Ovary (tissue), 9 donors: ENCODE results near the gene SLC12A3. TPM values are rescaled to one million over a fixed set of nuclear protein-coding genes. Genes with fewer than 3 reads are reported as not detected.

Experiments
- DNase-seq, 5 donors: peaks; one replicate each; pipeline ENCODE4 v3.0.0-alpha.2; 2019 to 2020
- H3K27ac ChIP-seq, 2 donors: fragments of 200-600 bp; one replicate each; pipeline versions ENCODE4 v1.5.1 to v1.8.0; 2019 to 2022
- H3K27me3 ChIP-seq: fragments of 200-600 bp; one replicate; pipeline ENCODE4 v1.8.0; 2022
- H3K36me3 ChIP-seq: fragments of 200-600 bp; sonication (generic); one replicate; pipeline ENCODE4 v1.5.1; 2019
- H3K4me1 ChIP-seq: one replicate; pipeline ENCODE4 v1.8.1; 2013; ENCODE audit warnings: mild to moderate bottlenecking, moderate library complexity; ENCODE audit not compliant: insufficient read depth
- H3K4me3 ChIP-seq: fragments of 200-600 bp; sonication (generic); one replicate; pipeline ENCODE4 v1.5.1; 2017
- H3K9me3 ChIP-seq, 2 donors: fragments of 200-600 bp in 1 of 2; sonication (generic) in 1 of 2; one replicate each; pipeline versions ENCODE4 v1.5.1 to v1.8.1; 2013 to 2019; ENCODE audit warnings: mild to moderate bottlenecking in 1 of 2, moderate library complexity in 1 of 2
- EP300 ChIP-seq: sonication (generic); formaldehyde crosslinking; IDR thresholded peaks from one replicate; pipeline ENCODE4 v1.6.1; 2017; ENCODE audit warnings: antibody characterized with exemption
- POLR2A ChIP-seq: fragments of 450-650 bp; IDR thresholded peaks from one replicate; pipeline ENCODE4 v1.6.1; 2017; ENCODE audit warnings: antibody characterized with exemption, mild to moderate bottlenecking, moderate library complexity
- WGBS, 3 donors: extraction: QIAGEN DNeasy Blood & Tissue Kit in 1 of 3; methylation state at CpG; one replicate each; pipeline versions ENCODE4 v1.1.5 to v1.1.7; 2013 to 2017; 5-methylcytosine and 5-hydroxymethylcytosine counted together
- intact Hi-C, 4 donors: fragments of 100-400 bp; cut with DNase I; formaldehyde crosslinking; loops; one replicate each; pipeline versions ENCODE4 v1.11.0 to v1.15.1; 2022 to 2023
- polyA plus RNA-seq, 2 donors: library from polyadenylated mRNA; stranded (reverse); fragments of 200-250 nt in 1 of 2; fragments of 350-450 nt in 1 of 2; fragmentation: Illumina TruSeq in 1 of 2; extraction: RNeasy Lipid Tissue Mini Kit (QIAGEN cat#74804) in 1 of 2; gene quantifications; one replicate each; pipeline ENCODE4 v1.2.3, GENCODE V29; 2013 to 2014
- total RNA-seq, 7 donors: library from RNA; depleted of rRNA in 2 of 7; stranded (reverse); fragments of >200 nt in 2 of 7; fragmentation: NEBNext Ultra II Directional in 3 of 7; extraction: Animal tissue kit (Norgen Biotek cat#: 25700) in 3 of 7; gene quantifications; one replicate each; pipeline versions ENCODE4 v1.1.0 to v1.2.4, GENCODE V29; 2016 to 2023
- TF ChIP-seq, protein P1 (sequence below), 3 donors: fragments of 450-650 bp in 2 of 3; fragments of 200-600 bp in 1 of 3; IDR thresholded peaks; one replicate each; pipeline versions ENCODE4 v1.5.1 to v1.8.0; 2016 to 2022; ENCODE audit warnings: antibody characterized with exemption in 3 of 3, mild to moderate bottlenecking in 1 of 3
- donor health status: DM: no; HTN: no; CAD: no; lungs with moderate emphysema.
- donor health status: DM: no; HTN: no; CAD: no.
- donor health status: Bipolar disorder and iron deficiency.
- donor health status: DM: yes; HTN: yes; CAD: no.
- donor health status: DM: no; HTN: no; CAD: no.
- donor health status: DM: yes; HTN: yes; CAD: no.

Gene SLC12A3
- total and polyA plus RNA-seq, 9 donors, result 0.04 to 0.37 TPM; not detected in 7

DNA sequence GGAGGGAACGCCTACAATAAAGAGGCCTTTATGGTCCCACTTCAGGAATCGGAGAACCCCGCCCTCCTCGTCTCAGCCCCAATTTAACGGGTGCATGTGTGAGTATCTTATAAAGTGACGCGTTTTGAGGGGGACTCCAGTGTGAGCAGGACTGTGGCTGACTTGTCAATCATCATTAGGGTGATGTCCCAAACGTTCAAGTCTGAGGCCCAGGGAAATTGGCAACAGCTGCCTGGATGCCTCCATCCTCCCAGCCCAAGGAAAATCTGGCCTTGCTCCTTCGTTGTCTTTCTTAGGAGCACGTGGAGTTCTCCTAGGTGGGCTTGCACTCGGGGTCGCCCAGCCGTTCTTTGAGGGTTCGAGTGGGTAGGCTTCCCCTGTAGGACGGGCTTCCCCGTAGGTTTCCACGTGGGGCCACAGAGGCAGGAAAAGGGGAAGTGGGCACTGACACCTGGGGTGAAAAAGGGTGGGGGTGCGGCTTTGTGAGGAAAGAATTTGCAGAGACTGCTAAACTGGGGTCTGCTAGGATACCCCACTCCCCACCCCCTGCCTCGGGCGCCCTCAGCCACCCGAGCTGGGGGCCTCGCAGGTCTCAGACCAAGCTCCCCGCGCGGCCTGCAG lies 66.4 kb downstream of the SLC12A3 start:
- 22 to 24% (median 22%) methylated on average over 23 to 25 of the region's 25 CpGs for WGBS, 3 donors
- intact Hi-C loops, result loop anchor here in 3 of 4 donors (5.0 to 10.0 kb wide), 3 partner anchors 57 to 803 kb away; partner anchors contain the start of gene KATNB1 (in 1 of the 3)
- DNase-seq, result peak in 2 of 5 donors; percentile 30 to 43

DNA sequence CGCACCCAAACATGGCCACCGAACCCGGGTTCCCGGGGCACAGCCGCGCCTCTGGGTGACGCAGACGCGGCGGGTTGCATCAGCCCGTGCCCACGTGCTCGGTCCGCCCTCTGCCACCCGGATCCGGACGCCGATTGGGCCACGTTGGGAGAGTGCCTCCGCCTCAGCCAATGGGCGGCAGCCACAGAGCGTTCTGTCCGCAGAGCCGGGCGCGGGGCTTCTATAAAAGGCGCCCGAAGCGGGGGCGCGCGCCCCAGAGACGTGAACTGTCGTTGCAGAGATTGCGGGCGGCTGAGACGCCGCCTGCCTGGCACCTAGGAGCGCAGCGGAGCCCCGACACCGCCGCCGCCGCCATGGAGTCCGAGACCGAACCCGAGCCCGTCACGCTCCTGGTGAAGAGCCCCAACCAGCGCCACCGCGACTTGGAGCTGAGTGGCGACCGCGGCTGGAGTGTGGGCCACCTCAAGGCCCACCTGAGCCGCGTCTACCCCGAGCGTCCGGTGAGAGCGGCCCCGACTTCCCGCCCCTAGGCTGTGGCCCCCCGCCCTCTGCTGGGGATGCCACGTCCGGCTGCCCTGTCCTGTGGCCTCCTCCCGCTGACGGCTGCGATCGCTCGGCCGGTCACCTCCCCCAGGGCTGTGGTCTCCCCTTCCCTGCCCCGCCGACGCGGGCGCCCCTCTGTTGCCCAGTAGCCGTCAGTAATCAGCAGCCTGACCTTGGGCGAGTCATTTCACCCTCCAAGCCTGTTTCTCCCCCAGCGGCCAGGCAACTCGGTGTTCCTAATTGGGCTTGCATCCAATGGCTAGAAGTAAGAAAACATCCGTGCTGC lies 67.1 kb downstream of the SLC12A3 start, which contains the start of gene HERPUD1:
Gene HERPUD1 (plus strand): TSS at position 251 of the 829 bp plus-strand sequence. CDS start 103 bp downstream, at position 354.
- Histone ChIP-seq H3K4me3 (peak within 1 kb of the TSS; percentile 95), H3K4me1 (peaks cover 4% of the 10 kb centered on the region), H3K27ac (peak within 1 kb of the TSS; percentile 94 to 98), H3K27me3 (no peaks in the 10 kb centered on the region), H3K9me3 (no peaks in the 10 kb centered on the region), H3K36me3 (no peaks in the 10 kb centered on the region)
- WGBS, 3 donors, result 0 to 1% (median 1%) methylated on average over 44 to 83 of the region's 83 CpGs
- intact Hi-C loops, result loop anchor here in 3 of 4 donors (2.0 to 10.0 kb wide), 4 partner anchors 19 to 803 kb away; partner anchors contain the start of gene KATNB1 (in 1 of the 3)
- DNase-seq, result peak; percentile 98 to 99 (median 99)
- TF ChIP-seq, protein P1, sequence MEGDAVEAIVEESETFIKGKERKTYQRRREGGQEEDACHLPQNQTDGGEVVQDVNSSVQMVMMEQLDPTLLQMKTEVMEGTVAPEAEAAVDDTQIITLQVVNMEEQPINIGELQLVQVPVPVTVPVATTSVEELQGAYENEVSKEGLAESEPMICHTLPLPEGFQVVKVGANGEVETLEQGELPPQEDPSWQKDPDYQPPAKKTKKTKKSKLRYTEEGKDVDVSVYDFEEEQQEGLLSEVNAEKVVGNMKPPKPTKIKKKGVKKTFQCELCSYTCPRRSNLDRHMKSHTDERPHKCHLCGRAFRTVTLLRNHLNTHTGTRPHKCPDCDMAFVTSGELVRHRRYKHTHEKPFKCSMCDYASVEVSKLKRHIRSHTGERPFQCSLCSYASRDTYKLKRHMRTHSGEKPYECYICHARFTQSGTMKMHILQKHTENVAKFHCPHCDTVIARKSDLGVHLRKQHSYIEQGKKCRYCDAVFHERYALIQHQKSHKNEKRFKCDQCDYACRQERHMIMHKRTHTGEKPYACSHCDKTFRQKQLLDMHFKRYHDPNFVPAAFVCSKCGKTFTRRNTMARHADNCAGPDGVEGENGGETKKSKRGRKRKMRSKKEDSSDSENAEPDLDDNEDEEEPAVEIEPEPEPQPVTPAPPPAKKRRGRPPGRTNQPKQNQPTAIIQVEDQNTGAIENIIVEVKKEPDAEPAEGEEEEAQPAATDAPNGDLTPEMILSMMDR (IDR thresholded peaks at IDR 0.05), result peak in 2 of 3 donors; percentile 8 to 31
- peak; percentile 72 for TF ChIP-seq EP300
- TF ChIP-seq POLR2A, result peak; percentile 97

More for the DNA sequence above, 66.4 kb downstream of the SLC12A3 start:
- H3K9me3 ChIP-seq, result no peaks in the 10 kb centered on the region
- peak overlapping the region; percentile 95 for H3K4me3 ChIP-seq
- H3K36me3 ChIP-seq, result no peaks in the 10 kb centered on the region
- TF ChIP-seq, protein P1 (IDR thresholded peaks at IDR 0.05), result no peak
- TF ChIP-seq POLR2A, result no peak
- no peak for TF ChIP-seq EP300
- H3K27ac ChIP-seq, result peak overlapping the region; percentile 94 to 98
- peaks cover 4% of the 10 kb centered on the region for H3K4me1 ChIP-seq
- no peaks in the 10 kb centered on the region for H3K27me3 ChIP-seq

DNA sequence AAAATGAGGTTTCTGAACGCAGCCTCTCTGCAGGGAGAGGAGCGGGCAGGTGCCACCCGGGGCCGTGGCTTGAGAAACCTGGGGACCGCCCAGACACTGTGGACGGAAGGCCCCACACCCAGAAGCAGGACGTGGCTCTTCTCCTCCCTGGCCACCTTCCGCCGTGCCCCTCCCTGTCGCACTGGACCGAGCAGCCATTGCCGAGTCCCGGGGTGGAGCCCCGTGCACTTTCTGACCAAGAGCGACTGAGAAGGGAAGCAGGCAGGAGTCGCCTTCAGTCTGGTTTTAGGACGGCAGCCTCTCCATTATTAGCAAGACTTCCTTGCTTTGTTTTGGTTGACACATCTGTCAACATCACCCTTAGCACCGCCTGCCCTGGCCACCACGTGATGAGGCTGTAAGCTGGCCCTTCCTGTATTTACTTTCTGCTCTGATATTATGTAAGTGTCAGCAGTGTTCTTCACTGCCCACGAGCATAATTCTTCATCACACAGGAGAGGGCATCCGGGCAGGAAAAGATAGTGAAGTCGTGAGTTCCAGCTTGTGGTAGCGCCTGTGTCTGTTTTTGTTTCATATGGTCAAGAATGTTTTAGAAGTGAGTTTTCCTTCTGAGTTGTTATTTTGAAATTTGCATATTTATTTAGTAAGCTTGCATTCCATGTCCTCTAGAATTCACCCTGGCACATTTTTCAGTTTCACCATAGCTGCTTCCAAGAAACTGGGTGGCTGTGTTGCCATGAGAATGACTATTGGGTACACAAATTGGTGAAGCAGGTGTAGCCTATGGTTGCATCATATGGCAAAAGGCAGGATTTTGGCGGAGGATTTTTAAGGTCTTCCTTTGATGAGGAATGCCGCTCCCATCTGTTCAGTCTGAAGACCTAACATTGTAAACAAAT lies 68.0 kb downstream of the SLC12A3 start:
- Histone ChIP-seq H3K4me1 (peaks cover 4% of the 10 kb centered on the region), H3K36me3 (no peaks in the 10 kb centered on the region), H3K27ac (peak overlapping the region; percentile 94 to 98), H3K4me3 (peak overlapping the region; percentile 95), H3K27me3 (no peaks in the 10 kb centered on the region), H3K9me3 (no peaks in the 10 kb centered on the region)
- TF ChIP-seq POLR2A (peak; percentile 21), EP300 (no peak)
- TF ChIP-seq, protein P1 (IDR thresholded peaks at IDR 0.05), result peak in 1 of 3 donors; percentile 23
- DNase-seq, result peak; percentile 78 to 82 (median 80)
- intact Hi-C loops, result loop anchor here in 3 of 4 donors (2.0 to 10.0 kb wide), 4 partner anchors 20 to 802 kb away; partner anchors contain the start of gene KATNB1 (in 1 of the 3)
- 1 to 2% (median 1%) methylated on average over 23 to 25 of the region's 25 CpGs for WGBS, 3 donors
